Hepatocyte (in vitro differentiated cells): ENCODE data around the gene PIK3R4. TPM values are rescaled to one million over a fixed set of nuclear protein-coding genes. Genes with fewer than 3 reads are reported as not detected.

Experiments used
- DNase-seq: peaks from one replicate; pipeline ENCODE4 v3.0.0-alpha.2; 2016; ENCODE audit warnings: low spot score
- H2AFZ ChIP-seq: fragments of 200-600 bp; sonication (generic); 2 replicates; pipeline ENCODE4 v1.6.0; 2016; ENCODE audit warnings: antibody characterized with exemption, mild to moderate bottlenecking
- H3K27ac ChIP-seq: fragments of 200-600 bp; sonication (generic); 2 replicates; pipeline ENCODE4 v1.5.1; 2016; ENCODE audit warnings: mild to moderate bottlenecking
- H3K27me3 ChIP-seq: fragments of 200-600 bp; sonication (generic); 2 replicates; pipeline ENCODE4 v1.6.1; 2016
- H3K36me3 ChIP-seq: fragments of 200-600 bp; sonication (generic); replicated peaks from 2 replicates; pipeline ENCODE4 v1.5.1; 2016; ENCODE audit warnings: low read depth; ENCODE audit not compliant: insufficient read depth
- H3K4me1 ChIP-seq: fragments of 200-600 bp; sonication (generic); 2 replicates; pipeline ENCODE4 v1.5.1; 2016; ENCODE audit warnings: mild to moderate bottlenecking, moderate library complexity; ENCODE audit not compliant: insufficient read depth
- H3K4me2 ChIP-seq: fragments of 200-600 bp; sonication (generic); 2 replicates; pipeline ENCODE4 v1.6.0; 2016
- H3K4me3 ChIP-seq: fragments of 200-600 bp; sonication (generic); 2 replicates; pipeline ENCODE4 v1.5.1; 2016; ENCODE audit warnings: mild to moderate bottlenecking
- H3K79me2 ChIP-seq: fragments of 200-600 bp; sonication (generic); 2 replicates; pipeline ENCODE4 v1.6.0; 2017; ENCODE audit warnings: mild to moderate bottlenecking
- H3K9me2 ChIP-seq: fragments of 200-600 bp; sonication (generic); replicated peaks from 2 replicates; pipeline ENCODE4 v1.6.0; 2017; ENCODE audit warnings: mild to moderate bottlenecking; ENCODE audit not compliant: insufficient read depth
- H3K9me3 ChIP-seq: fragments of 200-600 bp; sonication (generic); 2 replicates; pipeline ENCODE4 v1.5.1; 2016; ENCODE audit warnings: low read depth, mild to moderate bottlenecking
- H4K20me1 ChIP-seq: fragments of 200-600 bp; sonication (generic); 2 replicates; pipeline ENCODE4 v1.6.0; 2016; ENCODE audit warnings: mild to moderate bottlenecking; ENCODE audit not compliant: insufficient read depth, poor library complexity, severe bottlenecking
- CTCF ChIP-seq: fragments of 200-600 bp; sonication (generic); IDR thresholded peaks from 2 replicates; pipeline ENCODE4 v1.5.1; 2016; ENCODE audit warnings: antibody characterized with exemption, mild to moderate bottlenecking; ENCODE audit not compliant: poor library complexity
- EZH2 ChIP-seq: fragments of 200-600 bp; sonication (generic); IDR thresholded peaks from 2 replicates; pipeline ENCODE4 v1.6.1; 2016; ENCODE audit warnings: antibody characterized with exemption, mild to moderate bottlenecking, borderline replicate concordance
- EZH2phosphoT487 ChIP-seq: fragments of 200-600 bp; sonication (generic); IDR thresholded peaks from one replicate; pipeline ENCODE4 v1.6.1; 2018; ENCODE audit warnings: antibody characterized with exemption, mild to moderate bottlenecking, low read depth, moderate library complexity; ENCODE audit not compliant: unreplicated experiment, severe bottlenecking
- WGBS: methylation state at CpG from one replicate; pipeline ENCODE4 v1.1.6; 2016; ENCODE audit warnings: low lambda C conversion rate; ENCODE audit errors: missing lambda C conversion rate; 5-methylcytosine and 5-hydroxymethylcytosine counted together
- polyA plus RNA-seq: library from polyadenylated mRNA; unstranded; fragments of >200 nt; fragmentation: Nextera tagmentation; extraction: Ambion mirVana; gene quantifications from 2 replicates; pipeline ENCODE4 v1.2.1, GENCODE V29; 2016
- total RNA-seq: library from RNA; depleted of rRNA; stranded (reverse); fragments of >200 nt; gene quantifications from 2 replicates; pipeline ENCODE4 v1.2.3, GENCODE V29; 2014

Gene PIK3R4
- total and polyA plus RNA-seq, 2 experiments from 2014 or later: 17.1 to 33.3 TPM

- no peaks in the 10 kb centered on the region for H3K4me1 ChIP-seq
- WGBS: 89% methylated on average over 3 of the region's 3 CpGs
- H3K27me3 ChIP-seq: no peaks in the 10 kb centered on the region
- no peaks in the 10 kb centered on the region for H4K20me1 ChIP-seq
- no peaks in the 10 kb centered on the region for H3K79me2 ChIP-seq
- no peaks in the 10 kb centered on the region for H3K9me3 ChIP-seq
- no peak overlapping the region for H3K4me3 ChIP-seq
- TF ChIP-seq EZH2phosphoT487 (no peak), CTCF (no peak), EZH2 (no peak)
- H2AFZ ChIP-seq: no peak overlapping the region
- H3K36me3 ChIP-seq: no peaks in the 10 kb centered on the region
- H3K27ac ChIP-seq: no peak overlapping the region
- no peaks in the 10 kb centered on the region for H3K9me2 ChIP-seq
- no peak overlapping the region for H3K4me2 ChIP-seq
- DNase-seq: no peak
These were observed 33.8 kb downstream of the PIK3R4 start for GRCh38 chr3:130712718-130713423.

GRCh38 chr3:130711565-130712324 is 34.9 kb downstream of the PIK3R4 start:
- H3K27ac ChIP-seq: no peak overlapping the region
- H3K9me3 ChIP-seq: no peaks in the 10 kb centered on the region
- DNase-seq: no peak
- H3K27me3 ChIP-seq: no peaks in the 10 kb centered on the region
- no peak overlapping the region for H3K4me2 ChIP-seq
- no peaks in the 10 kb centered on the region for H4K20me1 ChIP-seq
- H2AFZ ChIP-seq: no peak overlapping the region
- no peaks in the 10 kb centered on the region for H3K9me2 ChIP-seq
- TF ChIP-seq EZH2phosphoT487 (no peak), EZH2 (no peak), CTCF (no peak)
- H3K4me1 ChIP-seq: no peaks in the 10 kb centered on the region
- H3K36me3 ChIP-seq: no peaks in the 10 kb centered on the region
- WGBS: 94% methylated on average over 4 of the region's 4 CpGs
- H3K79me2 ChIP-seq: no peaks in the 10 kb centered on the region
- no peak overlapping the region for H3K4me3 ChIP-seq

GRCh38 chr3:130709671-130710070 is 37.0 kb downstream of the PIK3R4 start:
- H3K9me2 ChIP-seq: no peaks in the 10 kb centered on the region
- 70% methylated on average over 1 of the region's 1 CpG for WGBS
- no peaks in the 10 kb centered on the region for H4K20me1 ChIP-seq
- DNase-seq: no peak
- H3K27ac ChIP-seq: no peak overlapping the region
- no peaks in the 10 kb centered on the region for H3K36me3 ChIP-seq
- H3K4me1 ChIP-seq: no peaks in the 10 kb centered on the region
- H3K9me3 ChIP-seq: no peaks in the 10 kb centered on the region
- no peak overlapping the region for H3K4me2 ChIP-seq
- H3K27me3 ChIP-seq: no peaks in the 10 kb centered on the region
- H3K79me2 ChIP-seq: no peaks in the 10 kb centered on the region
- H3K4me3 ChIP-seq: no peak overlapping the region
- no peak overlapping the region for H2AFZ ChIP-seq
- TF ChIP-seq CTCF (no peak), EZH2 (no peak), EZH2phosphoT487 (no peak)
